ENCODE data around the gene DGKE.

DNA sequence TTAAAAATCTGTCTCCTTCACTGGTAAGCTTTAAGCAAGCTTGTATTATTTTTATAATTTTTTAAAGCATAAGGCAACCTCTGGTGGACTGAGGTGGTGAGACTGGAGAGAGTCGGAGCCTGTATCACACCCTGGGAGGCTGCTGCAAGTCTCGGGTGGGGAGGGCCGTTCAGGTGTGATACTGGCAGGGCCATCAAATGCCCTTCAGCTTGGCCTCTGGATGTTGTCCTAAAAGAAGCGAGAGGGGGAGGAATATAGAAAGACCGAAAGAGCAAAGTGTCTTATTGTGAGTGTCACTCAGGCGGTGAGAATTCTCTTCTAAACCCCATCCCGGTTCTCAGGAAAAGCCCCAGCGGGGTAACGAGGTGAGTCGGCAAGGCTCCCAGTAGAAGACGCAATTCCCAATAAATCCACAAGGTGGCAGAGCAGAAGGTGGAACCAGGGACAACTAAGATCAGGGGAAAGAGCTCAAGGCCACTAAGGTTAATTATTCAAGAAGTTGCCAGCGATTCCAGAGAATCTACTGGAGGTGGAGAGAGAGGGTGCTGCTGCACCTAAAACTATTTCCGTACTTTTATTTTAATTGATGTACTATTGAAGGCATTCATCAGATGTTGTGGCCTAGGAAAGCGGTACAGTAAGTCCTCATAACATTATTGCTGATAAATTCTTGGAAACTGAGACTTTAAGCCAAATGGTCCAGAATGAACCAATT is 14.4 kb upstream of the DGKE start:
- TF ChIP-seq, protein P1, sequence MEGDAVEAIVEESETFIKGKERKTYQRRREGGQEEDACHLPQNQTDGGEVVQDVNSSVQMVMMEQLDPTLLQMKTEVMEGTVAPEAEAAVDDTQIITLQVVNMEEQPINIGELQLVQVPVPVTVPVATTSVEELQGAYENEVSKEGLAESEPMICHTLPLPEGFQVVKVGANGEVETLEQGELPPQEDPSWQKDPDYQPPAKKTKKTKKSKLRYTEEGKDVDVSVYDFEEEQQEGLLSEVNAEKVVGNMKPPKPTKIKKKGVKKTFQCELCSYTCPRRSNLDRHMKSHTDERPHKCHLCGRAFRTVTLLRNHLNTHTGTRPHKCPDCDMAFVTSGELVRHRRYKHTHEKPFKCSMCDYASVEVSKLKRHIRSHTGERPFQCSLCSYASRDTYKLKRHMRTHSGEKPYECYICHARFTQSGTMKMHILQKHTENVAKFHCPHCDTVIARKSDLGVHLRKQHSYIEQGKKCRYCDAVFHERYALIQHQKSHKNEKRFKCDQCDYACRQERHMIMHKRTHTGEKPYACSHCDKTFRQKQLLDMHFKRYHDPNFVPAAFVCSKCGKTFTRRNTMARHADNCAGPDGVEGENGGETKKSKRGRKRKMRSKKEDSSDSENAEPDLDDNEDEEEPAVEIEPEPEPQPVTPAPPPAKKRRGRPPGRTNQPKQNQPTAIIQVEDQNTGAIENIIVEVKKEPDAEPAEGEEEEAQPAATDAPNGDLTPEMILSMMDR (IDR thresholded peaks at IDR 0.05; ENCODE audit: poor library complexity) = peak; percentile 81
- no peak for TF ChIP-seq EZH2 (IDR thresholded peaks at IDR 0.05; ENCODE audit: borderline replicate concordance)
